Loucy (cell line): ENCODE measurements around the gene SH3PXD2A.

ENCODE experiments used
- H2AFZ ChIP-seq: fragments of 200-600 bp; sonication (generic); 2 replicates; pipeline ENCODE4 v1.6.0; 2016; ENCODE audit warnings: antibody characterized with exemption, mild to moderate bottlenecking, low read length, moderate library complexity
- H3F3A ChIP-seq: fragments of 200-600 bp; 2 replicates; pipeline ENCODE4 v1.6.0; 2016; ENCODE audit warnings: antibody characterized with exemption, low read depth, mild to moderate bottlenecking
- H3K27me3 ChIP-seq: fragments of 200-600 bp; sonication (generic); 2 replicates; pipeline ENCODE4 v1.6.1; 2014; ENCODE audit warnings: low read length, mild to moderate bottlenecking; ENCODE audit not compliant: insufficient read depth, poor library complexity, severe bottlenecking
- H3K36me3 ChIP-seq: fragments of 200-600 bp; sonication (generic); 2 replicates; pipeline ENCODE4 v1.6.1; 2016; ENCODE audit warnings: low read length; ENCODE audit not compliant: insufficient read depth
- H3K4me1 ChIP-seq: fragments of 200-600 bp; sonication (generic); 2 replicates; pipeline ENCODE4 v1.5.1; 2014; ENCODE audit warnings: low read length, mild to moderate bottlenecking; ENCODE audit not compliant: insufficient read depth, poor library complexity, severe bottlenecking
- H3K4me2 ChIP-seq: fragments of 200-600 bp; sonication (generic); 2 replicates; pipeline ENCODE4 v1.6.0; 2014; ENCODE audit warnings: antibody characterized with exemption, low read length, low read depth, mild to moderate bottlenecking; ENCODE audit not compliant: poor library complexity, severe bottlenecking
- H3K4me3 ChIP-seq: fragments of 200-600 bp; sonication (generic); 2 replicates; pipeline ENCODE4 v1.5.1; 2014; ENCODE audit warnings: low read length, mild to moderate bottlenecking, mixed read lengths; ENCODE audit not compliant: poor library complexity, severe bottlenecking
- H3K79me2 ChIP-seq: fragments of 200-600 bp; sonication (generic); 2 replicates; pipeline ENCODE4 v1.6.1; 2014; ENCODE audit warnings: low read length; ENCODE audit not compliant: insufficient read depth
- H3K9ac ChIP-seq: fragments of 200-600 bp; sonication (generic); 2 replicates; pipeline ENCODE4 v1.6.0; 2014; ENCODE audit warnings: mild to moderate bottlenecking, low read depth, low read length, moderate library complexity; ENCODE audit not compliant: poor library complexity, severe bottlenecking
- H3K9me2 ChIP-seq: fragments of 200-600 bp; sonication (generic); replicated peaks from 2 replicates; pipeline ENCODE4 v1.6.1; 2016; ENCODE audit warnings: low read depth, low read length, mixed read lengths
- H3K9me3 ChIP-seq: fragments of 200-600 bp; sonication (generic); 2 replicates; pipeline ENCODE4 v1.6.1; 2014; ENCODE audit warnings: mild to moderate bottlenecking, antibody characterized with exemption, low read length, low read depth; ENCODE audit not compliant: insufficient read depth
- H4K20me1 ChIP-seq: fragments of 200-600 bp; sonication (generic); 2 replicates; pipeline ENCODE4 v1.6.0; 2014; ENCODE audit warnings: antibody characterized with exemption, low read length, mild to moderate bottlenecking; ENCODE audit not compliant: insufficient read depth, poor library complexity, severe bottlenecking
- CTCF ChIP-seq: fragments of 200-600 bp; sonication (generic); conservative IDR thresholded peaks from 2 replicates; pipeline ENCODE4 v1.5.1; 2014; ENCODE audit warnings: mild to moderate bottlenecking, antibody characterized with exemption, low read length
- EZH2phosphoT487 ChIP-seq: fragments of 200-600 bp; IDR thresholded peaks from 2 replicates; pipeline ENCODE4 v1.6.1; 2018; ENCODE audit warnings: antibody characterized with exemption, mild to moderate bottlenecking, moderate library complexity, borderline replicate concordance

The SH3PXD2A gene

GRCh38 chr10:103612462-103613365, 242.7 kb downstream of the SH3PXD2A start:
- no peak overlapping the region for H3K9ac ChIP-seq
- no peak overlapping the region for H3K4me3 ChIP-seq
- H3K36me3 ChIP-seq = no peaks in the 10 kb centered on the region; the same call in 1 of the 2 replicates
- no peaks in the 10 kb centered on the region for H3K79me2 ChIP-seq
- no peak overlapping the region for H2AFZ ChIP-seq
- H3K4me2 ChIP-seq = no peak overlapping the region
- H4K20me1 ChIP-seq = no peaks in the 10 kb centered on the region
- H3K27me3 ChIP-seq = no peaks in the 10 kb centered on the region
- H3K9me3 ChIP-seq = no peaks in the 10 kb centered on the region
- no peaks in the 10 kb centered on the region for H3F3A ChIP-seq
- TF ChIP-seq EZH2phosphoT487 = no peak
- no peak for TF ChIP-seq CTCF
- no peaks in the 10 kb centered on the region for H3K4me1 ChIP-seq
- no peaks in the 10 kb centered on the region for H3K9me2 ChIP-seq

- no peaks in the 10 kb centered on the region for H3K9me2 ChIP-seq
- no peaks in the 10 kb centered on the region for H4K20me1 ChIP-seq
- no peaks in the 10 kb centered on the region for H3F3A ChIP-seq
- H3K36me3 ChIP-seq = no peaks in the 10 kb centered on the region; the same call in 1 of the 2 replicates
- no peaks in the 10 kb centered on the region for H3K9me3 ChIP-seq
- no peak overlapping the region for H3K4me3 ChIP-seq
- H3K27me3 ChIP-seq = no peaks in the 10 kb centered on the region
- no peak overlapping the region for H3K9ac ChIP-seq
- no peak overlapping the region for H3K4me2 ChIP-seq
- no peaks in the 10 kb centered on the region for H3K79me2 ChIP-seq
- no peaks in the 10 kb centered on the region for H3K4me1 ChIP-seq
- no peak overlapping the region for H2AFZ ChIP-seq
- TF ChIP-seq CTCF (no peak), EZH2phosphoT487 (no peak)
These were observed 244.4 kb downstream of the SH3PXD2A start for GRCh38 chr10:103610921-103611511.

- Histone ChIP-seq H3K27me3 (no peaks in the 10 kb centered on the region), H4K20me1 (no peaks in the 10 kb centered on the region), H3K4me3 (no peak overlapping the region), H3K36me3 (no peaks in the 10 kb centered on the region; the same call in 1 of the 2 replicates), H3K4me2 (no peak overlapping the region), H3K9me2 (no peaks in the 10 kb centered on the region), H3F3A (no peaks in the 10 kb centered on the region), H3K9ac (no peak overlapping the region), H3K4me1 (no peaks in the 10 kb centered on the region), H3K9me3 (no peaks in the 10 kb centered on the region), H2AFZ (no peak overlapping the region), H3K79me2 (no peaks in the 10 kb centered on the region)
- TF ChIP-seq CTCF = no peak
- no peak for TF ChIP-seq EZH2phosphoT487
These were observed 245.3 kb downstream of the SH3PXD2A start for GRCh38 chr10:103610083-103610472.
